ENCODE results near the gene ITIH5.

The ITIH5 gene

DNA sequence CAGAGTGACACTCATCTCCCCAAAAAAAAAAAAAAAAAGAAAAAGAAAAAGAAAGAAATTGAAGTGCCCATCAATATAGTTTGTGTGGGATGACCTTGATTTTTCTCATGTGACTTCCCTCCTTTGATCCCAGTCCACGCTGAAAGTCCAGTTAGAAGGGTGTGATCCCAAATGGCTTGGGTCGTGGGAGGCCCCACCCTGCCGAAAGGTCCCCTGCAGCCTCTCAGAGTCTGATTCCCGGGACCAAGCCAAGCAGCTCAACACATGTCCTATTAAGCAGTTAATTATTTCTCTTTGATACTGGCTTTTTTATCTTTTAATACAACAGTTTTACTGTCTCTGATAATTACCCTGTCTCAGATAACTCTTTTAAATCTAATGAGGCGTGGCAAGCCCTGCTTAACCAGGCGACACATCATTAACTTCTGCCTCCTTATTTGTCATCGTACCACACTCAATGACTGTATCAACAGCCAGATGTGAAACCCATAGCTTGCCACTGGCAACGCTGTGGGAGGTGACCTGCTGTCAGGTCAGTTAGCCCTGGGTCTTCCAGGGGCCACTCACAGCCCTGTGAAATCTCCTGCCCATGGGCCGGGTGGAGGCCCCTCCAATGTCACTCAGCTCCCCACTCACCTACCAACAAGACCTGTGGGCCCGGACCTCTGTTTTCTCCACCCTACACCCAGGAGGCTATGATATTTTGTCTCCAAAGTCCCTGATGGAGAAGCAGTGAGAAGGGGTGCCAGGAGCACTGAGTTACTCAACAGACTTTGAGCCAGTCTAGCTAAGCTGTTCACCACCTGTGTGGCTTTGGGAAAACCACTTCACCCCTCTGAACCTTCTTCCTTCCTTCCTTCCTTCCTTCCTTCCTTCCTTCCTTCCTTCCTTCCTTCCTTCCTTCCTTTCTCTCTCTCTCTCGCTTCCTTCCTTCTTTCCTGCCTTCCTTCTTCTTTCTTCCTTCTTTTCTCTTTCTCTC, 146.0 kb downstream of the ITIH5 start:
- TF ChIP-seq GATA2 (IDR thresholded peaks at IDR 0.05; ENCODE audit: low read depth, low read length) (no peak), GATA3 (IDR thresholded peaks at IDR 0.05; ENCODE audit: low read depth, low read length) (no peak)

DNA sequence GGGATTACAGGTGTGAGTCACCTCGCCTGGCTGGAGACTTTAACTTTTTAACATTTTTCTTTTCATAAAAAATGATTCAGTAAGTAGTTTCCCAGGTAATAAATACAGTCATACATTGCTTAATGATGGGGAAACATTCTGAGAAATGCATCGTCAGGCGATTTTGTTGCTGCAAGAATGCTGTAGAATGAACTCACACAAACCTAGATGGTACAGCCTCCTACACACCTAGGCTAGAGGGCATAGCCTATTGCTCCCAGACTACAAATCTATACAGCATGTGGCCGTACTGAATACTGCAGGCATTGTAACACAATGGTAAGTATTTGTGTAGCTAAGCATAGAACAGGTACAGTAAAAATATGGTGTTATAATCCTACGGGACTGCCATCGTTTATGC, 147.4 kb downstream of the ITIH5 start:
- TF ChIP-seq GATA2 (IDR thresholded peaks at IDR 0.05; ENCODE audit: low read depth, low read length) (no peak), GATA3 (IDR thresholded peaks at IDR 0.05; ENCODE audit: low read depth, low read length) (no peak)

- TF ChIP-seq GATA3 (IDR thresholded peaks at IDR 0.05; ENCODE audit: low read depth, low read length) (no peak), GATA2 (IDR thresholded peaks at IDR 0.05; ENCODE audit: low read depth, low read length) (no peak)
These were observed 148.1 kb downstream of the ITIH5 start for GRCh38 chr10:7518693-7519092.

- no peak for TF ChIP-seq GATA2 (IDR thresholded peaks at IDR 0.05; ENCODE audit: low read depth, low read length)
- TF ChIP-seq GATA3 (IDR thresholded peaks at IDR 0.05; ENCODE audit: low read depth, low read length): no peak
These were observed 151.3 kb downstream of the ITIH5 start for GRCh38 chr10:7515439-7515838.

DNA sequence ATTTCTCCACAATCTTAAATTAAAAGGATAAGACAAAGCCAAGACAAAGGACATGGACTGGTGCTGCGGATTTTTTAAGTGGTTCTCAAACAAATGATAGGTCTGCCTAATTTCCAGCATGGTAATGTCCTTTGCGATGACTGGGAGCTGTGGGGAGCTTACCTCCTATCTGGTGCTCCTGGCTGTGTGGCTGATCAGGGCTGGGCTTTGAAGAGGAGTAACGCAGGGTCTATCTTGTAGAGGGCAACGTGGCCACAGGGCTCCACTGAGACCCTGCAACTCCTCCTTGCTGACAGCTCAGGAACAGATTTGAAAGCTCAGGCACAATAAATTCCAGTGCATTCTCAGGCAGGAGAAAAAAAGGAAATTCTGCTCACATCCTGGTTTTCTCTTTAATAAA, 152.8 kb downstream of the ITIH5 start:
- no peak for TF ChIP-seq GATA2 (IDR thresholded peaks at IDR 0.05; ENCODE audit: low read depth, low read length)
- TF ChIP-seq GATA3 (IDR thresholded peaks at IDR 0.05; ENCODE audit: low read depth, low read length): no peak

DNA sequence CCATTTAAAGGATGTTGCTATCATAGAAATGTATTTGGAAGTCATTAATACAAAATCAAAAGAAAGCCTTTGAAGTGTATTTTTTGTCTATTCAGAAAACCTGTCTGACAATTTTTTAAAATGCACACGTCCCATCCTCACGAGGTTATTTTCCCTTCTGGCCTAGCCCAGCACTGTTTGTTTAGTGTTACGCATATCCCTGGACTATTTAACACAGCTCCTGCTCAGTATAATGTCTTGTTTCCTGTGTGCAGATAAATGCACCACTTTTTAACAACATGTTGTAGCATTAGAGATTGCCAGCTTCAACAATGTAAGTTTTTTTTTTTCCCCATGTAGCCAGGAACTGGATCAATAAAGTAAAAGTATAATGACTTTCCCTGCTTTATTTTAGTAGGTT, 153.3 kb downstream of the ITIH5 start:
- no peak for TF ChIP-seq GATA2 (IDR thresholded peaks at IDR 0.05; ENCODE audit: low read depth, low read length)
- TF ChIP-seq GATA3 (IDR thresholded peaks at IDR 0.05; ENCODE audit: low read depth, low read length): no peak

DNA sequence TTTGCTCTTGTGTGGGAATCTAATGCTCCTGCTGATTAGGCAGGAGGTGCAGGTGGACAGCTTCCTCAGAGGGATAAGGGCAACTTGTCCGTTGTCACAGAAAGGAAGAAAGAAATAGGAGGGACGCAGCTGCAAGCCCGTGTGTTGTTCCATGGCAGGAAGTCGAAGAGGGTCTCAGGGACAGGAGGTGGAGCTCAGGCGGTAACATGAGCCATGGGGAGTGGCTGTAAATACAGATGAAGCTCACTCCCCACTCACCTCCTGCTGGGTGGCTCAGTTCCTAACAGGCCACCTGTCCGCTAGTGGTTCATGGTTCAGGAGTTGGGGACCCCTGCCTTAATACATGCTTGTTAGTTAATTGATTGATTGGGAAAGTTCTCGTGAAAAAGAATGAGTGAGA, 154.3 kb downstream of the ITIH5 start:
- TF ChIP-seq GATA2 (IDR thresholded peaks at IDR 0.05; ENCODE audit: low read depth, low read length) (no peak), GATA3 (IDR thresholded peaks at IDR 0.05; ENCODE audit: low read depth, low read length) (no peak)

GRCh38 chr10:7511612-7512011, 155.2 kb downstream of the ITIH5 start:
- TF ChIP-seq GATA2 (IDR thresholded peaks at IDR 0.05; ENCODE audit: low read depth, low read length) (peak; percentile 96), GATA3 (IDR thresholded peaks at IDR 0.05; ENCODE audit: low read depth, low read length) (peak; percentile 92)
